Measurements from ENCODE around the gene HIVEP2. TPM values are rescaled to one million over a fixed set of nuclear protein-coding genes. Genes with fewer than 3 reads are reported as not detected.

HIVEP2 gene
- total RNA-seq, 4 donors from 2014 or later = 17.2 to 49.4 (median 21.6) TPM

- intact Hi-C loops (cut with DNase I; ENCODE audit: low total_unique reads) = no loop called here
- TF ChIP-seq POLR2A (IDR thresholded peaks at IDR 0.05) = no peak
- TF ChIP-seq, protein P1, sequence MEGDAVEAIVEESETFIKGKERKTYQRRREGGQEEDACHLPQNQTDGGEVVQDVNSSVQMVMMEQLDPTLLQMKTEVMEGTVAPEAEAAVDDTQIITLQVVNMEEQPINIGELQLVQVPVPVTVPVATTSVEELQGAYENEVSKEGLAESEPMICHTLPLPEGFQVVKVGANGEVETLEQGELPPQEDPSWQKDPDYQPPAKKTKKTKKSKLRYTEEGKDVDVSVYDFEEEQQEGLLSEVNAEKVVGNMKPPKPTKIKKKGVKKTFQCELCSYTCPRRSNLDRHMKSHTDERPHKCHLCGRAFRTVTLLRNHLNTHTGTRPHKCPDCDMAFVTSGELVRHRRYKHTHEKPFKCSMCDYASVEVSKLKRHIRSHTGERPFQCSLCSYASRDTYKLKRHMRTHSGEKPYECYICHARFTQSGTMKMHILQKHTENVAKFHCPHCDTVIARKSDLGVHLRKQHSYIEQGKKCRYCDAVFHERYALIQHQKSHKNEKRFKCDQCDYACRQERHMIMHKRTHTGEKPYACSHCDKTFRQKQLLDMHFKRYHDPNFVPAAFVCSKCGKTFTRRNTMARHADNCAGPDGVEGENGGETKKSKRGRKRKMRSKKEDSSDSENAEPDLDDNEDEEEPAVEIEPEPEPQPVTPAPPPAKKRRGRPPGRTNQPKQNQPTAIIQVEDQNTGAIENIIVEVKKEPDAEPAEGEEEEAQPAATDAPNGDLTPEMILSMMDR (IDR thresholded peaks at IDR 0.05) = no peak
- no peak overlapping the region for H3K4me3 ChIP-seq (ENCODE audit: low read depth, poor library complexity, severe bottlenecking)
- 73 to 74% methylated on average over 4 of the region's 4 CpGs for WGBS, 2 donors
- no peak for DNase-seq (ENCODE audit: low spot score in 2 of 2)
Measured at GRCh38 chr6:142713959-142714358, 231.0 kb downstream of the HIVEP2 start.

DNA sequence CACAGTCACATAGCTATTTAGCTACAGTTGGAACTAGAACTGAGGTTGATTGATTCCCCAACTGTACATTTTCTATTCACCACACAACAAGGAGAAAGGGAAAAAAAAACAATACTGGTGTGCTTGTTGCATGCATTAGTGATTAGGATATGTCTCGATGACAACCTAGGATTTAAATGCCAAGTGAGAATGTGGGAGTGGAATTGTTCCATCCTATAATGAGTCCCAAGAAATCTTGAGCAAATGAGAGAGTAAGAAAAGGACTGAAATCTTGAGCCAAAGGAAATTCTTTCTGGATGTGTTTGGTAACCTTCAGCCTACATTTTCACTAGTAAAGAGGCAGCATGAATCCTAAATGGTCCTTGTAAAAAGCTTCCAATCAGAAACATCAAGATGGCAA, 232.7 kb downstream of the HIVEP2 start:
- DNase-seq (ENCODE audit: low spot score in 2 of 2) = no peak
- TF ChIP-seq POLR2A (IDR thresholded peaks at IDR 0.05) = no peak
- TF ChIP-seq, protein P1 (IDR thresholded peaks at IDR 0.05) = no peak
- WGBS, 2 donors = 72 to 73% methylated on average over 1 of the region's 1 CpG
- no peak overlapping the region for H3K4me3 ChIP-seq (ENCODE audit: low read depth, poor library complexity, severe bottlenecking)
- intact Hi-C loops (cut with DNase I; ENCODE audit: low total_unique reads) = no loop called here

- H3K4me3 ChIP-seq (ENCODE audit: low read depth, poor library complexity, severe bottlenecking) = no peak overlapping the region
- WGBS, 2 donors = 96 to 98% methylated on average over 2 of the region's 2 CpGs
- intact Hi-C loops (cut with DNase I; ENCODE audit: low total_unique reads) = no loop called here
- DNase-seq (ENCODE audit: low spot score in 2 of 2) = no peak
- TF ChIP-seq, protein P1 (IDR thresholded peaks at IDR 0.05) = no peak
- no peak for TF ChIP-seq POLR2A (IDR thresholded peaks at IDR 0.05)
Measured at GRCh38 chr6:142708651-142709050, 236.3 kb downstream of the HIVEP2 start.

GRCh38 chr6:142707255-142707654, 237.7 kb downstream of the HIVEP2 start:
- intact Hi-C loops (cut with DNase I; ENCODE audit: low total_unique reads) = no loop called here
- TF ChIP-seq POLR2A (IDR thresholded peaks at IDR 0.05) = no peak
- TF ChIP-seq, protein P1 (IDR thresholded peaks at IDR 0.05) = no peak
- H3K4me3 ChIP-seq (ENCODE audit: low read depth, poor library complexity, severe bottlenecking) = no peak overlapping the region
- WGBS, 2 donors = 47 to 53% methylated on average over 2 of the region's 2 CpGs
- DNase-seq (ENCODE audit: low spot score in 2 of 2) = no peak

DNA sequence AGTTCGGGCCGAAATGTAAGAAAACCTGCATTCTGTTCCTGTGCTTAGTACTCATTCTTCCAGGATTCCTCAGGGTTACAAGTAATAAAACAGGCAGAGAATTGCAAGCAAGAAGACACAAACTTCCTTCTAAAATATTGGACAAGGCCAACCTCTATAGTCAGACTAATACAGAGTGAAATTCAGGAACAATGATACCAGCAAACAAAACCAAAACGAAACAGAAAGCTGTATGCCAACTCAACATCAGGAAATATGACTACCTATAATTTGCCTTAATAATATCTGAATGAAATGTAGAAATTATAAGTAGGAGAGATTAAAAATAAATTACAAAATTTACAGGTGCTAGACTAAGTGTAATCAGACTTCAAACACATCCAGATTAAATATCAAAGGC, 238.8 kb downstream of the HIVEP2 start:
- 72 to 78% methylated on average over 3 of the region's 3 CpGs for WGBS, 2 donors
- H3K4me3 ChIP-seq (ENCODE audit: low read depth, poor library complexity, severe bottlenecking) = no peak overlapping the region
- DNase-seq (ENCODE audit: low spot score in 2 of 2) = no peak
- intact Hi-C loops (cut with DNase I; ENCODE audit: low total_unique reads) = no loop called here
- TF ChIP-seq, protein P1 (IDR thresholded peaks at IDR 0.05) = no peak
- TF ChIP-seq POLR2A (IDR thresholded peaks at IDR 0.05) = no peak

DNA sequence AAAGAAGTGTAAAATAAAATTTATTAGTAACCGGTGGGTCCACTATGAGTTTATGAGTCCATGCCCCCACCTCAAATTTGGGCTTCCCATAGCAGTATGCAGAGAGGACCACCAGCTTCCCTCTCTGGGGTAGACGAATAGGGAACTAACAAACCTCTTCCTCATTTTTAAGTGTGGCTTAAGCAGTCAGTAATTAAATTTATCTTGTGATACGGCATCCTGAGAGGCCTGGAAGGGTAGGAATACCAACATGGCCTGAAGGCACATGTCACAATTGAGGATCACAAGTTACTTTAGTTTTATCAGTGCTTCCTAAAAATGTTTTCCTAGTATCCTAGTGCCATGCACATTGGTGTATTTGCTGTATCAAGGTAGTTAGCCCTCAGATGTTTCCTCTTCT, 239.9 kb downstream of the HIVEP2 start:
- no peak for TF ChIP-seq POLR2A (IDR thresholded peaks at IDR 0.05)
- TF ChIP-seq, protein P1 (IDR thresholded peaks at IDR 0.05) = no peak
- intact Hi-C loops (cut with DNase I; ENCODE audit: low total_unique reads) = no loop called here
- H3K4me3 ChIP-seq (ENCODE audit: low read depth, poor library complexity, severe bottlenecking) = no peak overlapping the region
- WGBS, 2 donors = 70 to 71% methylated on average over 3 of the region's 3 CpGs
- DNase-seq (ENCODE audit: low spot score in 2 of 2) = no peak

Measured in lower leg skin (tissue), 4 donors.